ENCODE results near the gene MCM3AP. TPM values are rescaled to one million over a fixed set of nuclear protein-coding genes. Genes with fewer than 3 reads are reported as not detected.

MCM3AP gene
- total RNA-seq, 1 donor from 2014 or later = 92.2 TPM

DNA sequence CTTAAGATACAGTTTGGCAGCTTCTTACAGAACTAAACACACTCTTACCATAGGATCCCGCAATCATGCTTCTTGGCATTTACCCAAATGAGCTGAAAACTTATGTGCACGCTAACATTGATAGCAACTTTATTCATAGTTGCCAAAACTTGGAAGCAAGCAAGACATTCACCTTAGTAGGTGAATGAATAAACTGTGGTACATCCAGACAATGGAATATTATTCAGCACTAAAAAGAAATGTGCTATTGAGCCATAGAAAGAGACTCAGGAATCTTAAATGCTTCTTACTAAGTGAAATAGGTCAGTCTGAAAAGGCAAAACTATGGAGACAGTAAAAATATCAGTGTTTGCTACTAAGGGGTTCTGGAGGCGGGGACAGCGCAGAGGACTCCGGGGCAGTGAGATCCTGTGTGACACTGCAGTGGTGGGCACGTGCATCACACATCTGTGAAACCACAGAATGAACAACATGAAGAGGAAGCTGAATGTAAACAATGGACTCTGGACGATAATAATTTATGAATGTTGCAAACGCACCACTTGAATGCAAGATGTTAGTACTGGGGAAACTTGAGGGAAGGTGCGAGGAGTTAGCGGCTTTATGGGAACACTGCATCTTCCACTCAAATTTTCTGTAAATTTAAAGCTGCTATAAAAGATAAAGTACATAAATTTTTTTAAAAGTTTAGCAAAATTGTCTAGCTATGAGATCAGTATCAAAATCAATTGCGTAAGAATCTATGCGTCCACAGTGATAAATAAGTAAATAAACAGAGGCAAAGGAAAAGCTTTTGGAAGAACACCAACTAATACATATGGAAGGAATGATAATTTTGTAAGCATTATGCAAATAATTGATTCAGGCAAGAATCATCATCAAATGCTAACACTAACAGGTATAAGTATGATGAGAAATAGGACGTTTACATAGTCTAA lies 85.7 kb downstream of the MCM3AP start:
- Histone ChIP-seq H3K4me1 (no peaks in the 10 kb centered on the region), H3K36me3 (peaks cover 75% of the 10 kb centered on the region), H3K27me3 (no peaks in the 10 kb centered on the region), H3K9me3 (no peaks in the 10 kb centered on the region), H3K4me3 (no peak overlapping the region), H3K27ac (no peak overlapping the region)
- TF ChIP-seq, protein P1, sequence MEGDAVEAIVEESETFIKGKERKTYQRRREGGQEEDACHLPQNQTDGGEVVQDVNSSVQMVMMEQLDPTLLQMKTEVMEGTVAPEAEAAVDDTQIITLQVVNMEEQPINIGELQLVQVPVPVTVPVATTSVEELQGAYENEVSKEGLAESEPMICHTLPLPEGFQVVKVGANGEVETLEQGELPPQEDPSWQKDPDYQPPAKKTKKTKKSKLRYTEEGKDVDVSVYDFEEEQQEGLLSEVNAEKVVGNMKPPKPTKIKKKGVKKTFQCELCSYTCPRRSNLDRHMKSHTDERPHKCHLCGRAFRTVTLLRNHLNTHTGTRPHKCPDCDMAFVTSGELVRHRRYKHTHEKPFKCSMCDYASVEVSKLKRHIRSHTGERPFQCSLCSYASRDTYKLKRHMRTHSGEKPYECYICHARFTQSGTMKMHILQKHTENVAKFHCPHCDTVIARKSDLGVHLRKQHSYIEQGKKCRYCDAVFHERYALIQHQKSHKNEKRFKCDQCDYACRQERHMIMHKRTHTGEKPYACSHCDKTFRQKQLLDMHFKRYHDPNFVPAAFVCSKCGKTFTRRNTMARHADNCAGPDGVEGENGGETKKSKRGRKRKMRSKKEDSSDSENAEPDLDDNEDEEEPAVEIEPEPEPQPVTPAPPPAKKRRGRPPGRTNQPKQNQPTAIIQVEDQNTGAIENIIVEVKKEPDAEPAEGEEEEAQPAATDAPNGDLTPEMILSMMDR (IDR thresholded peaks at IDR 0.05) = no peak
- DNase-seq = peak; percentile 8
- intact Hi-C loops (cut with DNase I) = no loop called here
- no peak for ATAC-seq

DNA sequence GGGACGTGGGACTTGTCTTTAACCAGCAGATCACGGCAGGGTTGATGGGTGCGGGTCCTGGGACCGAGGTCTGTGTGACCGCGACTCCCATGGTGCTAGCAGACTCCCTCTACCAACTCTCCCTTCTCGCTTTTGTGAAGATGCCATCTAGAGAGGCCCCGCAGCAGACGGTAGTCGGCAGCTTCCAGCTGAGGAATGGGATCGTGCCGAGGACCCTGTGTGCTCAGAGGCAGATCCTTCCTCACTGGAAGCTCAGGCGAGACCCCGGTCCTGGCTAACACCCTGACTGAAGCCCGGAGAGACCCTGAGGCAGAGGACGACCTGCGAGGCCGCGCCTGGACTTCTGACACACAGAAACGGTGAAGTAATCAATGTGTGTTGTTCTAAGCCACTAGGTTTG lies 88.7 kb downstream of the MCM3AP start:
- Histone ChIP-seq H3K9me3 (no peaks in the 10 kb centered on the region), H3K27me3 (no peaks in the 10 kb centered on the region), H3K4me1 (no peaks in the 10 kb centered on the region), H3K27ac (no peak overlapping the region), H3K4me3 (no peak overlapping the region), H3K36me3 (peaks cover 76% of the 10 kb centered on the region)
- intact Hi-C loops (cut with DNase I) = no loop called here
- TF ChIP-seq, protein P1 (IDR thresholded peaks at IDR 0.05) = no peak
- ATAC-seq (no peak), DNase-seq (peak; percentile 52)

DNA sequence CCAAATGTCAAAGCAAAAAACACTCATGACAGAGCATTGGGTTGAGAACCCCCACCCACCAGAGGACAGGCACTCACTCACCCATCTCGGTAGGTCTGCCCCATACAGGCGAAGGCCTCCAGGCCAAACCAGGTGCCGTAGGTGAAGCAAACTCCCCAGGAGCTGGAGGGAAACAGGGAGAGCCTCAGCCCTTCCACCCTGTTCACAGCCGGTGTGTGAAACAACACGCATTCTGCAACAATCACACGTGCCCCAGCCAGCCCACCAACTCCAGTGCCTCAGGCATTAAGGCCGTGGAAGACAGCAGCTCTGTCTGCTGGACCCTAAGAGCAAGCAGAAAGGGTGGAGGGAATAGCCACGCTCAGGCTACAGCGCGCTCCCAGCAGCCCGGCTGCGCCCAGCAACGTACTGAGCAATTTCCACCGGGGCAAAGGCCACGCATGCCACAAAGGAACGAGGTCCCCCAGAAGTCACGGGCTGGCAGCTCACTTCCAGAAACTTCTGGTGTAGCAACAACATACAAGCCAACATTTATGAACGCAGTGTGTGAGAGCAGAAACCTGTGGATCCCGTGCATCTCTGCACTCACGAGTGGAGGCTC lies 89.7 kb downstream of the MCM3AP start:
- TF ChIP-seq, protein P1 (IDR thresholded peaks at IDR 0.05) = no peak
- H3K4me1 ChIP-seq = no peaks in the 10 kb centered on the region
- intact Hi-C loops (cut with DNase I) = no loop called here
- no peaks in the 10 kb centered on the region for H3K27me3 ChIP-seq
- no peaks in the 10 kb centered on the region for H3K9me3 ChIP-seq
- no peak overlapping the region for H3K4me3 ChIP-seq
- H3K27ac ChIP-seq = no peak overlapping the region
- peak; percentile 43 for DNase-seq
- H3K36me3 ChIP-seq = peaks cover 85% of the 10 kb centered on the region
- no peak for ATAC-seq

DNA sequence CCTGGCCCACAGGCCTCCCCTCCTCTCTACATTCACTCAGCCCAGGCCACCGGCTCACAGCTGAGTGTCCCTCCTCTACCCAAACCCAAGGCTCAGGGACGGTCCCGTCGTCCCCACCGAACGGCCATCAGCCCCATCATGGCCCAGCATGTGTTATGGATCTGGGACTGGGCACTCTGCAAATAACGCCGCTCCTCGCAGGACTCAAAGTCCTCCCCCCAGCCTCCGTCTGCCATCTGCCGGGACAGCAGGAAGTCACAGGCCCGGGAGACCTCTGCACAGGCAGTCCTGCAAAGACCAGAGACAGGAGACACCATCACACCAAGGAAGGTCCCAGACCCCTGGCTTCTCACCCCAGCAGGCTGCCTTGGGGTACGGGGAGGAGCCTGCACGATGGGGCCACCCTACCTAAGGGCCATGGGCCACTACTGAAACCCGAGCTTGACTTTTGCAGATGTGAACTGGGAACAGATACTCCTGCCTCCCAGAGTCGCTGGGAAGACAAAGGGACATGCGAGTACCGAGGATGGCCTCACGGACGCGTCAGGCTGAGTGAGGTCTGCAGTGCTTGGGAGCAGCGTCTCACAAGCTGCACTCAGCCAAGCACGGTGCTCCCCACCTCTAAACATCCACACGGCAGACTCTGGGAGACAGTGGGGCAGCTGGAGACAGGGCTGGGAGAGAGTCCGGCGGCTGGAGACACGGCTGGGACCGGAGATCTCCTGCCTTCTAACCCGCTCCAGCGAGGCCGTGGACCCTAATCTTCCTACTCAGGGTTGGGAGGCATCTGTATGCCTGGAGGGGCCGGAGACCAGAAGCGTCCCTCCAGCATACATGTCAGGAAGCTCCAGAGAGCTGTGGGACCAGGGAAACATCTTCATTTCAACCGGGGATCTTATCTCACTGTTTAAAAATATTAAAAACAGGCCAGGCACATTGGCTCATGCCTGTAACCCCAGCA lies 90.8 kb downstream of the MCM3AP start:
- intact Hi-C loops (cut with DNase I) = no loop called here
- H3K27ac ChIP-seq = no peak overlapping the region
- ATAC-seq = no peak
- no peaks in the 10 kb centered on the region for H3K9me3 ChIP-seq
- no peak overlapping the region for H3K4me3 ChIP-seq
- no peaks in the 10 kb centered on the region for H3K4me1 ChIP-seq
- peak; percentile 64 for DNase-seq
- TF ChIP-seq, protein P1 (IDR thresholded peaks at IDR 0.05) = no peak
- H3K27me3 ChIP-seq = no peaks in the 10 kb centered on the region
- H3K36me3 ChIP-seq = peaks cover 81% of the 10 kb centered on the region

DNA sequence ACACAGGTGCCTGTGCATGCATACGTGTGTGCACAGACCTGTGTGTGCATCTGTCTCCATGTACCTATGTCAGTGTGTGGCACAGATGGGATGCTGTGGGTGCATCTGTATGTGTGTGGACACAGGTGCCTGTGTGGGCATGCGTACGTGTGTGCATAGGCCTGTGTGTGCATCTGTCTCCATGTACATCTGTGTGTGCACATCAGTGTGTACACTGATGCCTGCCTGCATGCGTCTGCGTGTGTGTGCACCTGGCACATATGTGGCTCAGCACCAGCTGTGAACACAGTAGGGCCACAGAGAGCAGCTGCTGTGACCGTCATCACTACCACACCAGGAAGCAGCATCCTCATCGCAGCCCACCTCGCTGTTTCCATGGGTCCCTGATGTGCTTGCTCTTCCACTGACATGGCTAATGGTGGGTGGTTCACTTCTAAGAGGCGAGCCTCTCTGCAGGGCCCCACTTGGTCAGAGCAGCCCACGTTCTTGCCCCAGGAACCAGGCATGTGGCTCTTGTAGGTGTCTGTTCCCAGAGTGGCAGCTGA lies 91.5 kb downstream of the MCM3AP start:
- no peak overlapping the region for H3K27ac ChIP-seq
- DNase-seq = no peak
- no peak for ATAC-seq
- intact Hi-C loops (cut with DNase I) = no loop called here
- no peaks in the 10 kb centered on the region for H3K27me3 ChIP-seq
- no peaks in the 10 kb centered on the region for H3K9me3 ChIP-seq
- H3K4me1 ChIP-seq = no peaks in the 10 kb centered on the region
- peaks cover 74% of the 10 kb centered on the region for H3K36me3 ChIP-seq
- TF ChIP-seq, protein P1 (IDR thresholded peaks at IDR 0.05) = no peak
- H3K4me3 ChIP-seq = no peak overlapping the region

Data from upper lobe of right lung (tissue), 1 donor.